GM12892 (cell line): ENCODE data around the gene TMEM79.

ENCODE experiments used
- POLR2A ChIP-seq: IDR thresholded peaks from 2 replicates; pipeline ENCODE4 v1.6.1; 2011; ENCODE audit warnings: low read depth, low read length, control low read depth
- POLR2AphosphoS5 ChIP-seq: IDR thresholded peaks from 2 replicates; pipeline ENCODE4 v1.6.1; 2011; ENCODE audit warnings: low read depth, low read length, control low read depth
- TAF1 ChIP-seq: IDR thresholded peaks from 2 replicates; pipeline ENCODE4 v1.6.1; 2011; ENCODE audit warnings: low read depth, mild to moderate bottlenecking, control low read depth, low read length, borderline replicate concordance

GRCh38 chr1:156238248-156238647 is 45.9 kb upstream of the TMEM79 start:
- TF ChIP-seq POLR2A: no peak
- no peak for TF ChIP-seq TAF1
- no peak for TF ChIP-seq POLR2AphosphoS5
